HT1080 (cell line): ENCODE measurements around the gene MEGF11. TPM values are rescaled to one million over a fixed set of nuclear protein-coding genes. Genes with fewer than 3 reads are reported as not detected.

Experiments
- DNase-seq: peaks from one replicate; pipeline ENCODE4 v3.0.0-alpha.2; 2015; ENCODE audit warnings: low read depth
- total RNA-seq: library from RNA; depleted of rRNA; stranded (reverse); fragments of >200 nt; shearing (Covaris generic); gene quantifications from 2 replicates; pipeline ENCODE4 v1.2.3, GENCODE V29; 2014

Gene MEGF11
- total RNA-seq, 1 experiment from 2014 or later: 0.11 TPM

DNA sequence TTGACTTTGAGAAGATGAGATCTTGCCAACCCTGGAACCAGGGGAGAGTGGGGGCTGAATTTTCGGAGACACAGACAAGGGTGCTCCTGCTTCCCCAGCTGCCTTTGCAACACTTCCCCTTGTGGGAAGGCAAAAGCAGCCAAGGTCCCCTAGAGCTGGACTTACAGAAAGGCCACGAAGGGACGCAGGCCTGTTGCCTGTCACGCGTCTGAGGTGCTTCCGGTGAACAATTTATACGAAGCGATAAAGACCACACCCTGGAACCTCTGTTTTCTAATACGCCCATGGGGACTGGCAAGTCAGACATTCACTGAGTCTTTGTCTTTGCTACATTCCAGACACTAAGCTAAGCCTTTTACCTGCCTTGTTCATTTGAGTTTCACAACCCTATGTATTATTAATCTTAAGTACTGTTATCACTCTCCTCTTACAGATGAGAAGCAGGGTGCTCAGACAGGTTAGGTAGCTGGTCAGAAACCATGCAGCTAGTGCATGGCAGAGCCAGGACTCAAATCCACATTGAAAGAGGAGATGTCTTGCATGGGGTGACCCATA lies 13.2 kb downstream of the MEGF11 start:
- DNase-seq: no peak

DNA sequence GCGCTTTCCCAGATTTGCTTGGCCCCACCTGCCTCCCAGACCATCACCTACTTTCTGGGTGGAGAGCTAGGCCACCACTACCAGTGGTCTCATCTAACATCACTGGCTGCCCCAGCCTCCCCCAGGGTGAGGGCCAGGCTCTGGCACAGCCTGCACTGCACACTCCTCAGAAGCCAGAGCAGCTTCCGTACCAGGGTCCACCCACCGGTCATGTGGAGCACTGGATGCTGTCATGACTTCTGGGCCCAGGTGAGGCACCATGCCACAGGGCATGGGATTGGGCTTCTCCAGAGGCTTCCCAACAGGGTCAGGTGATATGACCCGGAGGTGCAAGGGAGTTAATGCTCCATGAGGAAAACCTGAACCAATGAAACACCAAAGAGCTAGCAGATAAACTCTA lies 14.0 kb downstream of the MEGF11 start:
- DNase-seq: no peak

DNA sequence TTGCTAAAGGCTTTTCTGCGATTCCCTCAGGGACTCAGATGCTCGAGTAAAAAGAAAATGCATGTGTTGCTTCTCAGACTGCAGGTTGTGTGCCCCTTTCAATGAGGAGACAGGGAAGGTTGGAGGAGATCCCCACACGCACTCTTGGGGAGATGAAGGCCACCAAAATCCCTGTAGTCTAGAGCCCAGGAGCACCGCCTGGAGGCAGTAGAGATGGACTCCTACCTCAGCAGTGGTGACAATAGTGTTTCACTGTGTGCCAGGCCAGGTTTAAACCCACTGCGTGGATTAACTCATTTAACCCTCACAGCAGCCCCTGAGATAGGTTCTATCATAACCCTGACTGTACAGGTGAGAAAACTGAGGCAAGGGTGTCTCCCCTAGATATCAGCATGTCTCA lies 15.2 kb downstream of the MEGF11 start:
- DNase-seq: no peak

DNA sequence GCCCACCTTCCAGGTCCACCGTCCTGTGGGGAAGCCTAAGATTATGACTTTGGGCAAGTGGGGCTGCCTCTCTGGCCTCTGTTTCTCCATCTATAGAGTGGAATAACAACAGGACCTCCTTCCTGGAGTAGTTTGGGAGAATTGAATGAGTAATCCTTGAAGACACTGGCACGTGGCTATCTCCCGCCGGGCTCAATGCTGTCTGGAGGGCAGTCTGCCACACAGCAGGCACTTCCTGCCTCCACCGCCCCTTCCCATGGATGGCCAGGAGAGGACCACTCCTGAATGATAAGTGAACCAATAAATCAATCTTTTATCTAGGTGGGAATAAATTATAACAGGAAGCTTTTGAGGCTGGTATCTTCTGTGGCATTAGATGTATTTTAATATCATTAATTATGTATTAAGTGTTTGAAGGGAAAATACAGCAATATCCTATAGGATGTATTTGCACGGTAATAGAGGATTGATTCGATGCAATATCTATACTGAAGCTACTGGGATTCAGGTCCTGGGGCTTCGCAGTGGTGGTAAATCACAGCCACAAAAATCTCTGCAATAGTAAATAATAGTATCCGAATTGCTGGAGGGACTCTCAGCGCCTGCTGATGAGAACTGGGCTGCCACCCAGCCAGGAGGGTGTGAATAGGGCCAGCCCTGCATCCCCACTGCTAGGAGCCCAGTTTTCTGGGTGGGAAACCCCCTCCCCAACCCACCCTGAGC lies 15.9 kb downstream of the MEGF11 start:
- DNase-seq: peak; percentile 42

DNA sequence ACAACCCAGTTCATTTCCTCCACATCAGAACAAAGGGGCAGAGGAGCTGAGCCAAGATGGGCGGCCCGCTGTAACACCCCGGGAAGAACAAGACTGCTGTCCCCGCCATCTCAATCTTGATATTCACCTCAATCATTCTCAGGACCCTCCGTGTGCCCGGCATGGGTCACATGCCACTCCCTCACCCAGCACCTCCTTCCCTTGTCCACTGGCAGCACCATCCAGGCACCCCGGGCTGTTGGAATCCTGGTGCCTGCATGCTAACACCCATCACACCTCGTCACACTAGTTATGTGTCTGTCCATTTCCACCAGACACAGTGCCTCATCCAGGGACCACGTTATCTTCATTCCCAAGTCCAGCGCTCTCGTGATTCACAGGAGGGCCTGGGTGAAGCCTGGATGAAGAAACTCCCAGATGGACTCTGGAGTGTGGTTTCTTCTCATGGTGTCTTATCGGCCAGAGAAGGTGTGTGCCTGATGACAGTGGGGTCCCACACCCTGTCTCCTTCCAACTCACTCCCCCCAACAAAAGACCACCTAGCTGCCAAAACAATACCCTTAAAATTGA lies 16.7 kb downstream of the MEGF11 start:
- no peak for DNase-seq

DNA sequence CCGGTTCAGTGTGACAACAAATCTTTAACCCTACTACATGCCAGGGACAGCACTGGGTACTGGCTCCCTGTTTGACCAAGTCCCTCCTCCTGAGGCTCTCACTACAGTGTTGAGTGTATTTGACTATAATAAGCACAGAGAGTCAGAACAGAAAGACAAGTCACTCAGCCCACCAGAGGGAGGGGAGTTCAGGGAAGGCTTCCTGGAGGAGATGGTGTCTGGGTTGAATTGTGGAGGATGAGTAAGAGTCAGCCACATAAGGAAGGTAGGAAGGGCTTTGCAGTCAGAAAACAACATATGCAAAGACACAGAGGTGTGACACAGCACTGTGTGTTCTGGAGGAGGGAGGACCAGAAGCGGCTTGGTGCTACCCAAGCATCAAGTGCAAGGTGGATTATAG lies 17.7 kb downstream of the MEGF11 start:
- no peak for DNase-seq

DNA sequence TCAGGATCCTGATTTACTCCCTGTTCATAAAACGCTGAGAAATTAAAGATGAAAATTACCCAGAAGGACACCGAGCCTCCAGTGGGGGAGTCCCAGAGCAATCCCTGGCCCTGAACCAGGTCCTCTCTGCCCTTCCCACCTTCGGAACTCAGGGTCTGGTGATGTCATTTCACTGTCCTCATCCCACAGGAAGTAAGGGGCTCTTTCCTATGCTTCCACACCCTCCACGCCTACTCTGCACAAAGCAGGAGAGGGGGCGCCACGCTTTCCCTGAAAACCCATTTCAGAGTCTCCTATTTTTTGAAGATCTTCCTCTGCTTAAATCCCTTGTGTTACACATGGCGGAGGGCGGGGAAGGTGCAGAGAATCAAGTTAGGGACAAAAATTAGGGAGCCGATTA lies 18.8 kb downstream of the MEGF11 start:
- DNase-seq: no peak

DNA sequence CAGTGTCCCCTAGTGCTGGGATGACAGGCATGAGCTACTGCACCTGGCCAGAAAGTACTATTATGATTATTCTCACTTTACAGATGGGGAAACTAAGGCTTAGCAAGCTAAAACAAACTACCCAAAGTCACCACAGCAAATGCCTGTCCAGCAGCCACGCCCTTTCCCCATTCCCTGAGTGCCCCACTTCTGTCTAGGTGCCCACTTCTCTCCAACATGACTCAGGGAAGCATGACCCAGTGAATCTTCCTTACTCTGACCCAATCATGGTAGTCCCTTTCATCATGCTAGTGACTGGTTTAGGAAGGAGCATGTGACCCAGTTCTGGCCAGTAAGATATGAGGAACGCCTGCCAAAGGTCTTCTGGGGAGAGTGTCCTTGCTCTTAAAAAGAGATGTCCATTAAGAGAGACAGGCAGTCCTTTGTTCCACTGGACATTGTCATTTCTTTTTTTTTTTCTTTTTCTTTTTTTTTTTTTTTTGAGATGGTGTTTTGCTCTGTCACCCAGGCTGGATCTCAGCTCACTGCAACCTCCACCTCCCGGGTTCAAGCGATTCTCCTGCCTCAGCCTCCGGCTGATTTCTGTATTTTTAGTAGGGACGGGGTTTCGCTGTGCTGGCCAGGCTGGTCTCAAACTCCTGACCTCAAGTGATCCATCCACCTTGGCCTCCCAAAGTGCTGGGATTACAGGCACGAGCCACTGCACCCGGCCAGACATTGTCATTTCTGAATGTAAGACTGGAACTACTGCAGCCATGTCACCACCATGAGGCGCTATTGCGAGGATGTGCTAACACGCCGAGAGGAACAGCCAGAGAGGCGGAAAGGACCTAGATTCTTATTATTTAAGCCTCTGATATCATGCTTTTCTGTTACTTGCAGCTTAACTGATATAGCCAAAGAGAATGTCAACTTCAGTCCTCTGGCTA lies 19.8 kb downstream of the MEGF11 start:
- peak; percentile 55 for DNase-seq

DNA sequence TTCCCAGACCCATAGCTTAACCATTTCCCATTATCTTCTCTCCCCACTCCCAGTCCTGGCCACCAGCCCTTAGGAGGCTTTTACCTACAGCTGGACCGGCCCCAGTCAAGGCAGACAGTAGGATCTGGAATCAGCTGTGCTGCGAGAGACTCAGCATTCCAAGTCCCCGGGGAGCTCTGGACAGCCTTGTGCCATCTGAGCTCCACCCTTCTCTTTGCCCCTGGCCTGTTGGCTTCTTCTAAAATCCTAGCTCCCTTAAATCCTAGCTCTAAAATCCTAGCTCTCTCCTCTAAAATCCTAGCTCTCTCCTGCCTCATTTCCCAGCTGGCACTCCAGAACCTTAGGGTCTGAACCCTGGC lies 21.3 kb downstream of the MEGF11 start:
- no peak for DNase-seq

DNA sequence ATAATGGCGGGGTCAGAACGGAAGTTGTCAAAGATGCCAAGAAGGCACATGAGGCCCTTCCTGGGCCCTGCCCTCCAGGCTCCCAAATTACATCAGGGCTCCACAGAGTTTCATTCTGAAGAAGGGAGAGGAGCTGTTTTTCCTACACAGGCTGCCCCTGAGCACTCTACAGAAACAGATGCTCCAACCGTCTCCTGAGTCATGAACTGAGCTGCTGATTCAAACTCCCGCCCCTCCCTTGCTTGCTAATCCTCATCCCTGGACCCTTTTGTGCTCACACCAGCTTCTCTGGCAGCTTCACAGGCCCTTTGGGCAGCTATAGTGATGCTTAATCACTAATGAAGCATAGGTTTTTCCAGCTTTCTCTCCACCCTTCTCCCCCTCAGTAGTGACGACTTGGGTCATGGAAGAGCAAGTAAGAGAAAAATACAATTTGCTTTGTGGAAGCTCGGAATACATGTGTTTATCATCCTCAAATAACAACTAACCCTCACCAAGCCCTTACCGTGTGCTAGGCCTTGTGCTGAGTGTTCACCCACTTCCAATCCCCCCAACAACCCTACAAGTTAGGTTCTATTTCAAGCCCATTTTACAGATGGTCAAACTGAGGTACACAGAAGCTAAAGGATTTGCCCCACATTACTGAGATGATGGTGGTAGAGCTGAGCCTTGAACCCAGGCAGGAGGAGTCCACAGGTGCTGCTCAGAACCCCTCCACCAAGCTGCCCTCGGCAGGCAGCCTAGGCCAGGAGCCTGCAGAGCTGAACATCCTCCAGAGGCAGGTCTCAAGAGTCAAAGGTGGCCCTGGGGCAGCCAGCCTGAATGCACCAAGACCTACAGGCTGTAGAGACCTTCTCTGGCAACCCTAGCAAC lies 21.9 kb downstream of the MEGF11 start:
- peak; percentile 50 for DNase-seq

DNA sequence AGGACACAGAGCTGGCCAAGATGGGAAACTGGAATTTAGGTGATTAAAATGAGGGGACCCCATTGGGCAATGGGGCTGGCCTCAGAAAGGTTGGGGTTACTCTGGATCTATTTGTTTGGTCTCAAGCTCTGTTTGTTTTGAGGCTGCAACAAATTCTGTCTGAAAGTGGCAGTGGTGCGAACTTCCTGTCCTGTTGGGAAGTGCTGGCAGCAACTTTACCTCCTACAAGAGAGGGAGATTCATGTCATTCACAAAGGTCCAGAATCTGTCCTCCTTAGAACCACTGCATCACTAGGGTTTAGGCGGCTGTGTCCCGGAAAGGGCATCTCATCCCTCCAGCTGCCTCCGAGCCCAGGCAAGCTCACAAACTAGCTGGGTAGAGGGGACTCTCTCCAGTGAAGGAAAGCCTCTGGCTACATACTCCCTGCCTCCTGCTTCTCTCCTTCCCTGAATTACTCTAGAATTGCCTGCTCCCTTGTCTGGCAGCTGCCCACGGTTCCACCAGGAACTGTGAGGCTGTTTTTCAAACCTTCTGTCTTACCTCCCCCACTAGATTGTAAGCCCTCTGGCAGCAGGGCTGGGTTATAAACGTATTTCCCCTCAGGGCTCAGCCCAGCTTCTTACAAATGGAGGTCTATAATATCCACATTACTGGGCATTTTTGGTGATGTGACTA lies 23.6 kb downstream of the MEGF11 start:
- DNase-seq: no peak

DNA sequence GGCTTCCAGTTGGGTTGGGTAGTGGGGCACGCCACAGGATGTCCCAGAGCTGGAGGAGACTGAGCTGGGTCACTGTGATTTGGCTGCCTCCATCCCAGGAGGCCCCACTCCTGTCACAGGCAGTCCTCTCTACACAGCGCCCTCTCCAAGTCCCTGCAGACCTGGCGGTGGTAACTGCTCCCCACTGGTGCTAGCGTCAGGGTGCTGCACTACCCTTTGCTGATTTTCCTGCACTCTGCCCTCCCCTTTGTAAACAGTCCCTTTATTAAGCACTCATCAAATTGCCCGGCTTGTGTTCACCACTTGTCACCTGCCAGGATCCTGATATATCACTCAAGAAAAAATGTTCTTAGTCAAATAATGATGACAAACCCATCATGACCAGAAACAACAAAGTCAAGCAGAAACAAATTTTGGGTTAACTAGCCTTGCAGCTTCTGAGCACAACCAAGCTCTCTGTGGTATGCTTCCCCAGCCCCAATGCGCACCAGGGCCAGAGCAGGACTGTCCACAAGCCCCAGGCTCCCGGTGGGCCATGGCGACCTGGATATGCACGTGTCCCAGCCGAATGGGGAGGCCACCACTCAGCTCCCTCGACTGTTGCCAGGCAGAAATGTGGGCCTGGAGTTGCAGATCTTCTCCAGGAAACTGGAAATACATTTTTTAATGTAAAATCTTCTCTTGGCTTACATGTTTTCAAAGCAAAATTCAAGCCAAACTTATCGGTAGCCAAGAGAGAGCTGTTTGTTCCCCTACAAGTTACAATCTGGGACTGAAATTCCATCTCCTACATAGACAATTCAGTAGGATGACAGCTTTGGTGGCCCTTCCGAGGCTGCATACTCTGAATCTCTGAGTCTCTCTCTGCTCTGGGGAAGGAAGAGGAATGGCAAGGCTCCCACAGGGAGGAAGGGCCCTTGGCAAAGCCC lies 24.5 kb downstream of the MEGF11 start:
- DNase-seq: no peak

DNA sequence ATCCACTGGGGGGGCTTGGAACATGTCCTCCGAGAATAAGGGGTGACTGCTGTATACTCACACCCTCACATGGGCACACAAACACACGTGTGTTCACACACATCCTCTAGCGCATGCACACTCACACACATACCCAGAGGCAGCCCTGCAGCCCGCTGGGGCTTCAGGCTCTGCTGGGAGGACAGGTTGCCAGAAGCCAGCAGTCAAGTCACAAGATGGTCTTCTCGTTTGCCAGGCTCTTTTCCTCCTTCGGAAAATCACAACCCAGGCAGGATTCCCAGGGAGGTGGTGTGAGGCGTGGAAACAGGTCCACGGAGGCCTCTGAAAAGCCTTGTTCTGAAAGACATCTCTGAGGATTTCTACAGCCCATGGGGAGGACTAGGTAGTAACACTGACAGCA lies 26.8 kb downstream of the MEGF11 start:
- no peak for DNase-seq

DNA sequence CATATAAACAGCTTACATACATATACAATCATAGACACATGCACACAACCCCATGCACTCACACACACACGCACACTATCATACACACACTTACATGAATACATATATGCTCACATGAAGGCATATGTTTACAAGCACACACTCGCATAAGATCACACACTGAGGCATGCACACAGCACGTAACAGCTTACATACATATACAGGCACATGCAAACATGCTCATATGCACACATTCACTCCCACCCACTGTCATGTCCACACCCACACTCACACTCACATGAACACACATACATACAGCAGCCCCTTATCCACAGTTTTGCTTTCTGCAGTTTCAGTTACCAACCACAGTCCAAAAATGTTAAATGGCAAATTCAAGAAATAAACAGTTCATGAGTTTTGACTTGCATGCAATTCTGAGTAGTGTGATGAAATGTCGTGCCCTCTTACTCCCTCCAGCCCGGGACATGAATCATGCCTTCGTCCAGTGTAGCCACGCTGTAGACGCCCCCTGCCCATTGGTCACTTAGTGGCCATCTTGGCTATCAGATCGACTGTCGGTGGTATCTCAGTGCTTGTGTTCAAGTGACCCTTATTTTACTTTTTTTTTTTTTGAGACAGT lies 27.8 kb downstream of the MEGF11 start:
- no peak for DNase-seq

DNA sequence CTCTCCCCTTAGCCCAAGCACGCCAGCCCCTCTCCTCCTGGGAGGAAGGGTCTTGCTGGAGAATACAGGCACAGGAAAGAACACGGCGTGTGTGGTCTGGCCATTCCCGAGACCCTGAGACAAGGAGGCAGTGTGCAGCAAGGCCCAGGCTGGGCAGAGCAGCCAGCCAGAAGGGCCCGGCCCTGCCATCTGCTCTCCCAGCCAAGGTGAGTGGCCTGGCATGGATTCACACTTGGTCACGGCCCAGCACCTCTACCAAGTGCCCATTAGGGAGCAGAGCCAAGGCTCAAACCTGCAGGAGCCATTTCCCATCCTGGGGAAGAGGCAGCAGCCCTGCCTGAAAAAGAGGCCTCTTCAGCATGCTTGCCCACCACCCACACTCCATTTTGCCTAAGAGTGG lies 28.6 kb downstream of the MEGF11 start:
- DNase-seq: no peak

DNA sequence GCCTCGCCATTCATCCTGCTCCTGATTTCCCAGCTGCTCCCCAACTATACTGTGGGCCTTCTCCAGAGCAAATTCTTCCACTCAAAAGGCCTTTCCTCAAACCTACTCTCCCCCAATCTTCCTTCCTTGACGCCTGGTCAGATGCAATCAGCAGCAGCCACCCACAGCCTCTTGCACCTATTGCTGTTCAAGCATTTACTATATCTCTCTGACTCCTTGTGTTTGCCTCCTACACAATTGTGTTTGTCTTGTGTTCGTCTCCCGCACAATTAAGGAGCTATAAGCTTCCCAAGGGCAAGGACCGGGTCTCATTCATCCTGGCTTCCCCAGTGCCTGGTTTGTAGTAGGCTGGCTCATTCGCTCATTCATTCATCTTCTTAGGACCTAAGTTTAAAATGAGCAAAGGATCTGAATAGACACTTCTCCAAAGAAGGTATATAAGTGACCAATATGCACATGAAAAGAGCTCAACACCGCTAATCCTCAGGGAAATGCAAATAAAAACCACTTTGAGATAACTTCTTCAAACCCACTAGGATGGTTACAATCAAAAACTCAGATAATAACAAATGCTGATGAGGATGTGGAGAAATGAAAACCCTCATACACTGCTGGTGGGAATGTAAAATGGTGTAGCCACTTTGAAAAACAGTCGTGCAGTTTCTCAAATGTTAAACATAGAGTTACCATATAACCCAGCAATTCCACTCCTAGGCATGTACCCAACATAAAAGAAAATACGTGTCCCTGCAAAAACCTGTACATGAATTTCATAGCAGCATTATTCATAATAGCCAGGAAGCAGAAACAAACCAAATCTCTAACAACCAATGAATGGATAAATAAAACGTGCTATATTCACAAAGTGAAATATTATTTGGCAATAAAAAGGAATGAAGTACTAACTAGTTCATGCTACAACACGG lies 31.0 kb downstream of the MEGF11 start:
- no peak for DNase-seq

DNA sequence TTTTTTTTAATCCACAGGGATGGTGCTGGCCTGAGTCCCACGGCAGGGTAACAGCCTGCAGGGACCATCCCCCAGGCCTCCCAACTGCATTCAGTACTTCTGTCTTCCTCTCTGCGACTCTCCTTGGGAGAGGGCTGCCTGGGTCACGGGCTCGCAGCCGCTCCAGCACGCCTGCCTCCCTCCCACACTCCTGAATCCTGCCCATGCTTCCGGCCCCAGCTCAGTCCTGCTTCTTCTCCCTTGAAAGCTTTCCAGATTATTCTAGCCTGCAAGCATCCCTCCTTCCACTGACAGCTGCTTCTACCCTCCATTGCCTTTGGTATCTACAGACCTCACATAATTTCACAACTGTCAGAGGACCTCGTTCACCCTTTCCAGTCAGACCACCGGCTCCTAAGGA lies 32.4 kb downstream of the MEGF11 start:
- no peak for DNase-seq

DNA sequence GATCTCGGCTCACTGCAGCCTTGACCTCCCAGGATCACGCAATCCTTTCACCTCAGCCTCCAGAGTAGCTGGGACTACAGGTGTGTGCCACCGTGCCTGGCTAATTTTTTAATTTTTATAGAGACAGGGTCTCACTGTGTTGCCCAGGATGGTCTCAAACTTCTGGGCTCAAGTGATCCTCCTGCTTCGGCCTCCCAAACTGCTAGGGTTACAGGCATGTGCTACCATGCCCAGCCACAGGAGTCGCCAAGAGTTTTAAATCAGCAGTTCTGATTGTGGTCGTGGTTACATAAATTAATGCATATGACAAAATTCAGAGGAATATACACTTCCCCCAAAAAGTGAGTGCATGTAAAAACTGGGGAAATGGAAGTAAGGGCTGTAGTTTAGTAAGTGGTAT lies 32.9 kb downstream of the MEGF11 start:
- DNase-seq: no peak
